H9 (cell line): Measurements from ENCODE around the gene DMTF1. TPM values are rescaled to one million over a fixed set of nuclear protein-coding genes. Genes with fewer than 3 reads are reported as not detected.

ENCODE experiments used
- DNase-seq: peaks from one replicate; pipeline ENCODE4 v3.0.0-alpha.2; 2017
- H2AFZ ChIP-seq: one replicate; pipeline ENCODE4 v1.6.1; 2013; ENCODE audit warnings: mild to moderate bottlenecking, low read length, control low read depth, moderate library complexity
- H2AK5ac ChIP-seq: 2 replicates; pipeline ENCODE4 v1.6.1; 2013; ENCODE audit warnings: low read length, control low read depth, mixed read lengths; ENCODE audit not compliant: insufficient read length
- H2BK120ac ChIP-seq: one replicate; pipeline ENCODE4 v1.6.1; 2013; ENCODE audit warnings: low read depth, mild to moderate bottlenecking, low read length, control low read depth, inconsistent platforms; ENCODE audit not compliant: poor library complexity, severe bottlenecking
- H2BK12ac ChIP-seq: 2 replicates; pipeline ENCODE4 v1.6.1; 2013; ENCODE audit warnings: low read length, control low read depth, mixed read lengths, low read depth; ENCODE audit not compliant: insufficient read length
- H2BK15ac ChIP-seq: 2 replicates; pipeline ENCODE4 v1.6.1; 2013; ENCODE audit warnings: low read depth, low read length, control low read depth
- H2BK20ac ChIP-seq: one replicate; pipeline ENCODE4 v1.6.1; 2013; ENCODE audit warnings: low read depth, mild to moderate bottlenecking, low read length, control low read depth, inconsistent platforms; ENCODE audit not compliant: poor library complexity, severe bottlenecking
- H2BK5ac ChIP-seq: 2 replicates; pipeline ENCODE4 v1.6.1; 2013; ENCODE audit warnings: low read length, control low read depth, mixed read lengths; ENCODE audit not compliant: insufficient read length
- H3K14ac ChIP-seq: 2 replicates; pipeline ENCODE4 v1.6.1; 2013; ENCODE audit warnings: low read length, control low read depth; ENCODE audit not compliant: insufficient read depth
- H3K18ac ChIP-seq: 2 replicates; pipeline ENCODE4 v1.6.1; 2013; ENCODE audit warnings: low read depth, mild to moderate bottlenecking, mixed read lengths, low read length, control low read depth; ENCODE audit not compliant: insufficient read length
- H3K23ac ChIP-seq: 2 replicates; pipeline ENCODE4 v1.6.1; 2013; ENCODE audit warnings: low read length, control low read depth, mixed read lengths, low read depth; ENCODE audit not compliant: insufficient read length
- H3K23me2 ChIP-seq: 2 replicates; pipeline ENCODE4 v1.6.1; 2013; ENCODE audit warnings: low read depth, mild to moderate bottlenecking, mixed read lengths, low read length, control low read depth; ENCODE audit not compliant: insufficient read length, poor library complexity, severe bottlenecking
- H3K27ac ChIP-seq: 2 replicates; pipeline ENCODE4 v1.5.1; 2013; ENCODE audit warnings: low read length, control low read depth, mixed read lengths, low read depth; ENCODE audit not compliant: insufficient read length
- H3K27me3 ChIP-seq: 2 replicates; pipeline ENCODE4 v1.6.1; 2013; ENCODE audit warnings: low read length, control low read depth, inconsistent platforms; ENCODE audit not compliant: insufficient read depth
- H3K4ac ChIP-seq: 2 replicates; pipeline ENCODE4 v1.6.1; 2013; ENCODE audit warnings: low read depth, mild to moderate bottlenecking, control low read depth, inconsistent platforms, low read length, moderate library complexity
- H3K4me1 ChIP-seq: 2 replicates; pipeline ENCODE4 v1.6.1; 2013; ENCODE audit warnings: low read length, control low read depth, inconsistent platforms; ENCODE audit not compliant: insufficient read depth
- H3K4me2 ChIP-seq: 2 replicates; pipeline ENCODE4 v1.6.1; 2013; ENCODE audit warnings: low read length, control low read depth, mixed read lengths; ENCODE audit not compliant: insufficient read length, insufficient read depth
- H3K56ac ChIP-seq: 2 replicates; pipeline ENCODE4 v1.6.1; 2013; ENCODE audit warnings: low read depth, mild to moderate bottlenecking, mixed read lengths, low read length, control low read depth; ENCODE audit not compliant: insufficient read length
- H3K79me1 ChIP-seq: 2 replicates; pipeline ENCODE4 v1.6.1; 2013; ENCODE audit warnings: low read depth, mild to moderate bottlenecking, moderate library complexity, low read length, control low read depth, inconsistent platforms; ENCODE audit not compliant: insufficient read depth, poor library complexity, severe bottlenecking
- H3K79me2 ChIP-seq: 2 replicates; pipeline ENCODE4 v1.6.1; 2013; ENCODE audit warnings: low read length, control low read depth, inconsistent platforms; ENCODE audit not compliant: insufficient read depth
- H3K9ac ChIP-seq: 2 replicates; pipeline ENCODE4 v1.6.1; 2013; ENCODE audit warnings: low read length, control low read depth, mixed read lengths; ENCODE audit not compliant: insufficient read length; ENCODE audit errors: extremely low read depth
- H3K9me3 ChIP-seq: one replicate; pipeline ENCODE4 v1.6.1; 2013; ENCODE audit warnings: low read depth, low read length, inconsistent platforms; ENCODE audit not compliant: control insufficient read depth
- H3T11ph ChIP-seq: one replicate; pipeline ENCODE4 v1.6.1; 2013; ENCODE audit warnings: mild to moderate bottlenecking, low read length, control low read depth, inconsistent platforms
- H4K20me1 ChIP-seq: one replicate; pipeline ENCODE4 v1.6.1; 2013; ENCODE audit not compliant: control insufficient read depth, insufficient read length, insufficient read depth
- H4K5ac ChIP-seq: 2 replicates; pipeline ENCODE4 v1.6.1; 2013; ENCODE audit warnings: low read depth, mild to moderate bottlenecking, mixed read lengths, low read length, control low read depth; ENCODE audit not compliant: insufficient read length
- H4K8ac ChIP-seq: replicated peaks from 2 replicates; pipeline ENCODE4 v1.6.1; 2013; ENCODE audit warnings: low read length, control low read depth, mixed read lengths, low read depth; ENCODE audit not compliant: insufficient read length
- H4K91ac ChIP-seq: 2 replicates; pipeline ENCODE4 v1.6.1; 2013; ENCODE audit warnings: low read depth, mild to moderate bottlenecking, moderate library complexity, mixed read lengths, low read length, control low read depth; ENCODE audit not compliant: insufficient read length
- H3K27ac Mint-ChIP-seq, 3 experiments: 2 replicates in 2 of 3; 3 replicates in 1 of 3; pipeline ENCODE4 v1.8.0; 2020 to 2021; ENCODE audit warnings: mixed read lengths in 3 of 3, mild to moderate bottlenecking in 1 of 3, moderate library complexity in 1 of 3
- H3K27me3 Mint-ChIP-seq: 2 replicates; pipeline ENCODE4 v1.8.0; 2021; ENCODE audit warnings: low read depth, mild to moderate bottlenecking, moderate library complexity, mixed read lengths
- H3K36me3 Mint-ChIP-seq, 3 experiments: 2 replicates in 2 of 3; 3 replicates in 1 of 3; pipeline ENCODE4 v1.8.0; 2020 to 2021; ENCODE audit warnings: low read depth in 3 of 3, mixed read lengths in 3 of 3; ENCODE audit not compliant: insufficient read depth in 1 of 3
- H3K4me1 Mint-ChIP-seq, 2 experiments: 2 replicates each; pipeline ENCODE4 v1.8.0; 2020; ENCODE audit warnings: mixed read lengths in 2 of 2
- H3K4me3 Mint-ChIP-seq, 2 experiments: 2 replicates in 1 of 2; 3 replicates in 1 of 2; pipeline ENCODE4 v1.8.0; 2020 to 2021; ENCODE audit warnings: mild to moderate bottlenecking in 2 of 2, mixed read lengths in 2 of 2, moderate library complexity in 1 of 2
- H3K9me3 Mint-ChIP-seq, 2 experiments: 2 replicates in 1 of 2; 3 replicates in 1 of 2; pipeline ENCODE4 v1.8.0; 2020; ENCODE audit warnings: mild to moderate bottlenecking in 2 of 2, mixed read lengths in 2 of 2, moderate library complexity in 1 of 2
- CTCF ChIP-seq: fragments of 200-600 bp; sonication (generic); conservative IDR thresholded peaks from 3 replicates; pipeline ENCODE4 v1.8.0; 2021; ENCODE audit warnings: antibody characterized with exemption, mild to moderate bottlenecking
- total RNA-seq: library from RNA; stranded (reverse); gene quantifications from 2 replicates; pipeline ENCODE4 v1.2.1, GENCODE V29; 2021

Gene DMTF1
- total RNA-seq, 1 experiment from 2014 or later: 111 TPM

GRCh38 chr7:87231711-87232110, 79.5 kb downstream of the DMTF1 start:
- DNase-seq: no peak
- no peaks in the 10 kb centered on the region for H3K4me1 Mint-ChIP-seq
- Histone ChIP-seq H4K91ac (no peak overlapping the region), H4K5ac (no peak overlapping the region), H2BK120ac (no peak overlapping the region), H3K27ac (no peak overlapping the region), H3K79me1 (no peaks in the 10 kb centered on the region), H3K4ac (no peak overlapping the region), H2BK12ac (no peak overlapping the region), H3K9me3 (no peaks in the 10 kb centered on the region), H3T11ph (no peak overlapping the region), H3K4me2 (no peak overlapping the region), H3K79me2 (no peaks in the 10 kb centered on the region), H3K9ac (no peak overlapping the region), H3K14ac (no peak overlapping the region), H4K20me1 (no peaks in the 10 kb centered on the region), H3K18ac (no peak overlapping the region), H3K27me3 (no peaks in the 10 kb centered on the region), H3K56ac (no peak overlapping the region), H3K23ac (no peak overlapping the region), H3K23me2 (no peaks in the 10 kb centered on the region), H2AFZ (no peak overlapping the region), H4K8ac (no peak overlapping the region), H3K4me1 (no peaks in the 10 kb centered on the region), H2BK5ac (no peak overlapping the region), H2AK5ac (no peak overlapping the region), H2BK20ac (no peak overlapping the region), H2BK15ac (no peak overlapping the region)
- TF ChIP-seq CTCF: no peak
- no peaks in the 10 kb centered on the region; a peak in 1 of 5 replicates for H3K9me3 Mint-ChIP-seq
- no peak overlapping the region for H3K27ac Mint-ChIP-seq
- peaks cover 10% of the 10 kb centered on the region for H3K27me3 Mint-ChIP-seq
- no peaks in the 10 kb centered on the region for H3K36me3 Mint-ChIP-seq
- no peak overlapping the region for H3K4me3 Mint-ChIP-seq
